Neuronal stem cell (in vitro differentiated cells): ENCODE data around the gene SSBP2.
"Not testable (repeated sequence)": the region's sequence is repeated elsewhere in the genome, so short reads cannot be mapped to it uniquely, and the experiment has no call there.

Experiments
- DNase-seq: peaks from one replicate; pipeline ENCODE4 v3.0.0-alpha.2; 2013; ENCODE audit warnings: low spot score
- H2AFZ ChIP-seq: one replicate; pipeline ENCODE4 v1.6.1; 2013; ENCODE audit warnings: mild to moderate bottlenecking, low read length, inconsistent platforms
- H2AK5ac ChIP-seq: 2 replicates; pipeline ENCODE4 v1.6.1; 2013; ENCODE audit warnings: low read depth, mild to moderate bottlenecking, inconsistent platforms, low read length, moderate library complexity, mixed read lengths
- H2BK120ac ChIP-seq: 2 replicates; pipeline ENCODE4 v1.6.1; 2013; ENCODE audit warnings: low read depth, mild to moderate bottlenecking, inconsistent platforms, low read length, moderate library complexity, mixed read lengths
- H2BK12ac ChIP-seq: one replicate; pipeline ENCODE4 v1.6.1; 2013; ENCODE audit warnings: low read length, inconsistent platforms
- H2BK15ac ChIP-seq: 2 replicates; pipeline ENCODE4 v1.6.1; 2013; ENCODE audit warnings: mild to moderate bottlenecking, low read length, inconsistent platforms, mixed read lengths
- H2BK5ac ChIP-seq: one replicate; pipeline ENCODE4 v1.6.1; 2013; ENCODE audit warnings: inconsistent platforms, mild to moderate bottlenecking, low read length, moderate library complexity
- H3K14ac ChIP-seq: one replicate; pipeline ENCODE4 v1.6.1; 2013; ENCODE audit warnings: low read length, inconsistent platforms
- H3K18ac ChIP-seq: 2 replicates; pipeline ENCODE4 v1.6.1; 2013; ENCODE audit warnings: low read length, inconsistent platforms
- H3K23ac ChIP-seq: 2 replicates; pipeline ENCODE4 v1.6.1; 2013; ENCODE audit warnings: low read depth, mild to moderate bottlenecking, mixed read lengths, low read length, inconsistent platforms; ENCODE audit not compliant: poor library complexity
- H3K27ac ChIP-seq: replicated peaks from 3 replicates; pipeline ENCODE4 v1.5.1; 2013; ENCODE audit warnings: low read length, inconsistent platforms
- H3K27me3 ChIP-seq, 3 experiments: 2 replicates each; pipeline ENCODE4 v1.6.1; 2013; ENCODE audit warnings: low read length in 3 of 3, mild to moderate bottlenecking in 2 of 3, inconsistent platforms in 1 of 3, low read depth in 1 of 3, mixed read lengths in 1 of 3, moderate library complexity in 1 of 3; ENCODE audit not compliant: control insufficient read depth in 3 of 3, insufficient read depth in 3 of 3
- H3K36me3 ChIP-seq, 2 donors: replicated peaks in 1 of 2; 2 replicates each; pipeline ENCODE4 v1.6.1; 2013; ENCODE audit warnings: low read length in 2 of 2; ENCODE audit not compliant: control insufficient read depth in 2 of 2, insufficient read depth in 2 of 2
- H3K4ac ChIP-seq: 2 replicates; pipeline ENCODE4 v1.6.1; 2013; ENCODE audit warnings: inconsistent platforms, mild to moderate bottlenecking, low read length, moderate library complexity
- H3K4me1 ChIP-seq, 2 donors: 1 replicate in 1 of 2; 2 replicates in 1 of 2; pipeline ENCODE4 v1.6.1; 2013; ENCODE audit warnings: low read length in 2 of 2, low read depth in 1 of 2; ENCODE audit not compliant: control insufficient read depth in 2 of 2, insufficient read depth in 1 of 2
- H3K4me2 ChIP-seq: one replicate; pipeline ENCODE4 v1.6.1; 2013; ENCODE audit warnings: mild to moderate bottlenecking, low read length, inconsistent platforms; ENCODE audit not compliant: insufficient read depth, poor library complexity, severe bottlenecking
- H3K4me3 ChIP-seq, 2 donors: 2 replicates each; pipeline ENCODE4 v1.5.1; 2013; ENCODE audit warnings: low read length in 2 of 2, mild to moderate bottlenecking in 2 of 2, inconsistent platforms in 1 of 2, moderate library complexity in 1 of 2
- H3K79me1 ChIP-seq: one replicate; pipeline ENCODE4 v1.6.1; 2013; ENCODE audit warnings: low read depth, mild to moderate bottlenecking, inconsistent platforms, low read length, moderate library complexity
- H3K9ac ChIP-seq: one replicate; pipeline ENCODE4 v1.6.1; 2013; ENCODE audit warnings: mild to moderate bottlenecking, low read depth, low read length, inconsistent platforms; ENCODE audit not compliant: poor library complexity
- H3K9me3 ChIP-seq, 2 donors: replicated peaks in 1 of 2; 2 replicates each; pipeline versions ENCODE3 to v1.6.1; 2013; ENCODE audit warnings: low read length in 2 of 2, mild to moderate bottlenecking in 2 of 2, inconsistent platforms in 1 of 2, low read depth in 1 of 2, mixed read lengths in 1 of 2, moderate library complexity in 1 of 2; ENCODE audit not compliant: control insufficient read depth in 2 of 2, insufficient read depth in 1 of 2
- H4K8ac ChIP-seq: one replicate; pipeline ENCODE4 v1.6.1; 2013; ENCODE audit warnings: low read depth, mild to moderate bottlenecking, inconsistent platforms, low read length, moderate library complexity
- H4K91ac ChIP-seq: one replicate; pipeline ENCODE4 v1.6.1; 2013; ENCODE audit warnings: low read length, low read depth, mild to moderate bottlenecking, inconsistent platforms; ENCODE audit not compliant: poor library complexity
- WGBS, 2 donors: extraction: QIAGEN DNeasy Blood & Tissue Kit; methylation state at CpG; one replicate each; pipeline ENCODE4 v1.1.7; 2013; ENCODE audit warnings: missing lambda C conversion rate in 2 of 2, mixed read lengths in 1 of 2; ENCODE audit not compliant: insufficient read length in 2 of 2, insufficient replicate concordance in 1 of 2; ENCODE audit errors: extremely low coverage in 2 of 2; 5-methylcytosine and 5-hydroxymethylcytosine counted together

Gene SSBP2

DNA sequence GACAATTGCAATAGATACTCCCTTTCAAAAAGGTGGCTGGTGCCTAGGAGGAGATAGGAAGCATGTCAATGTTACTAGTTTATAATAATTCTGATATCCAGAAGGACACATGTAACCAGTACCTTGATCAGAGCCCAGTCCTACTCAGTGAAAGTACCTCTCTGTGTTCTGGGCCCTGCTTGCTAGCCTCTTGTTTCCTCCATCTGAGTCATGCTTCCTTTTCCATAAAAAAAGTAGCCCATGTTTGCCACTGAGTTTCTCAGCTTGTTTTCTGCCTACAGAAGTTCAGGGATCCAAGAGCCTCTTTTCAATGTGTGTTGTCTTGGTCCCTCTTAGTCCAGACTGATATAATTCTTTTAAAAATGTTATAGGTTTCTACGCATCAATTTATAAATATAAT, 149.0 kb downstream of the SSBP2 start:
- Histone ChIP-seq H3K4me1 (peaks cover 12 to 35% of the 10 kb centered on the region in 2 donors), H3K4me3 (no peak overlapping the region)

GRCh38 chr5:81592085-81592484, 158.8 kb downstream of the SSBP2 start:
- WGBS, 2 donors: no CpG with 5 or more reads among the region's 10 CpGs

More for the DNA sequence above, 149.0 kb downstream of the SSBP2 start:
- Histone ChIP-seq H2BK5ac (no peak overlapping the region), H3K9ac (no peak overlapping the region), H3K4me2 (no peak overlapping the region), H3K9me3 (peaks cover 5 to 15% of the 10 kb centered on the region in 2 donors), H3K18ac (no peak overlapping the region), H4K8ac (no peak overlapping the region), H2AFZ (no peak overlapping the region), H2BK120ac (no peak overlapping the region), H2AK5ac (no peak overlapping the region), H3K4ac (no peak overlapping the region), H2BK15ac (no peak overlapping the region), H3K36me3 (peaks cover 8 to 48% of the 10 kb centered on the region in 2 donors), H3K27me3 (no peaks in the 10 kb centered on the region), H3K27ac (no peak overlapping the region), H2BK12ac (no peak overlapping the region), H3K14ac (no peak overlapping the region), H3K23ac (no peak overlapping the region), H3K79me1 (no peaks in the 10 kb centered on the region), H4K91ac (no peak overlapping the region)
- no CpG with 5 or more reads among the region's 1 CpG for WGBS, 2 donors
- DNase-seq: no peak

GRCh38 chr5:81590498-81591384, 160.2 kb downstream of the SSBP2 start:
- no peak overlapping the region for H2AFZ ChIP-seq
- H3K4me1 ChIP-seq: peaks cover 0 to 6% of the 10 kb centered on the region in 2 donors
- WGBS, 2 donors: no CpG with 5 or more reads among the region's 6 CpGs
- peaks cover 3% of the 10 kb centered on the region for H3K79me1 ChIP-seq
- DNase-seq: peak; percentile 5
- H4K91ac ChIP-seq: no peak overlapping the region
- no peak overlapping the region for H2BK12ac ChIP-seq
- no peak overlapping the region for H3K18ac ChIP-seq
- peaks cover 0 to 13% of the 10 kb centered on the region in 2 donors for H3K9me3 ChIP-seq
- no peaks in the 10 kb centered on the region for H3K36me3 ChIP-seq
- H3K4me3 ChIP-seq: no peak overlapping the region
- no peak overlapping the region for H2AK5ac ChIP-seq
- no peak overlapping the region for H2BK15ac ChIP-seq
- H4K8ac ChIP-seq: no peak overlapping the region
- H3K23ac ChIP-seq: no peak overlapping the region
- no peak overlapping the region for H3K14ac ChIP-seq
- no peak overlapping the region for H2BK120ac ChIP-seq
- no peak overlapping the region for H3K9ac ChIP-seq
- H3K27ac ChIP-seq: no peak overlapping the region
- H2BK5ac ChIP-seq: no peak overlapping the region
- no peak overlapping the region for H3K4ac ChIP-seq
- H3K27me3 ChIP-seq: no peaks in the 10 kb centered on the region
- no peak overlapping the region for H3K4me2 ChIP-seq

More at GRCh38 chr5:81592085-81592484, 158.8 kb downstream of the SSBP2 start:
- H3K18ac ChIP-seq, H2BK5ac ChIP-seq, H3K14ac ChIP-seq, H3K23ac ChIP-seq, H3K4me3 ChIP-seq, DNase-seq, H3K4me1 ChIP-seq, H2BK15ac ChIP-seq, H3K27me3 ChIP-seq, H2AK5ac ChIP-seq, H4K8ac ChIP-seq, H2AFZ ChIP-seq, H2BK120ac ChIP-seq, H3K27ac ChIP-seq, H3K4me2 ChIP-seq, H3K79me1 ChIP-seq, H2BK12ac ChIP-seq, H3K36me3 ChIP-seq, H3K4ac ChIP-seq, H3K9ac ChIP-seq, H4K91ac ChIP-seq: not testable (repeated sequence)
- peaks cover 0 to 13% of the 10 kb centered on the region in 2 donors for H3K9me3 ChIP-seq

DNA sequence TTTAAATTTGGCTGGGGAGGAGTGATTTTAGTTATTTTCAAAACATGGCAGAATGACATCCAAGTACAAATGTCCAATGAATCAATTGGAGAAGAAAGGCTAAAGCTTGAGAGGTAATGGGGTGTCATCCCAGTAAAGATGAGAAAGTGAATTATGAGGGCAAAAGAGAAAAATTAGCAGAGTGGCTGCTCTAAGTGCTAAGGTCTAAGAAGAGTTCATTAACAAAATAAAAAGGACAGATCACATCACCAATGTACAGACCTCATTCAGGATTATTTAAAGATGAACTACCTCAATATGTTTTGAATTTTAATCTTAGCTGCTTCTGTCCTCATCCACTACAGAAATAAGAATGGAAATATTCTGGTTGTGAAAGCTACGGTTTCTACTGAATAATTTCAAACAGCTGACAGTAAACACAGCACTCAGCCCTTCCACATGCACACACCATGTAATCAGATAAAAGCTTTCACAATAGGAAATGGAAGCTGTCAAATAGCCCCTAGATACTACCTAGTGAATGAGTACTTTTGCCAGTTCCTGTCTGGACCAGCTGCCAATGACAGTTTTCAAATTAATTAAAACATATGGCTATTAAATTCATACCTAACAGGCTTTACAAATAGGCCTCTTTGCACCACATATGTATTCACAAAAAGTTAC, 171.5 kb downstream of the SSBP2 start:
- no CpG with 5 or more reads among the region's 1 CpG for WGBS, 2 donors
- Histone ChIP-seq H2BK120ac (no peak overlapping the region), H2BK12ac (no peak overlapping the region), H3K4me3 (no peak overlapping the region), H3K27ac (no peak overlapping the region), H3K18ac (no peak overlapping the region), H3K9me3 (peaks cover 0 to 4% of the 10 kb centered on the region in 2 donors), H3K36me3 (peaks cover 1 to 4% of the 10 kb centered on the region in 2 donors), H4K91ac (no peak overlapping the region), H3K4me2 (no peak overlapping the region), H3K79me1 (no peaks in the 10 kb centered on the region), H3K27me3 (no peaks in the 10 kb centered on the region), H3K4me1 (no peaks in the 10 kb centered on the region), H3K9ac (no peak overlapping the region), H3K4ac (no peak overlapping the region), H2BK5ac (no peak overlapping the region), H2BK15ac (no peak overlapping the region), H3K23ac (no peak overlapping the region), H2AFZ (no peak overlapping the region), H4K8ac (no peak overlapping the region), H3K14ac (no peak overlapping the region), H2AK5ac (no peak overlapping the region)
- DNase-seq: no peak
